BE2C (cell line): ENCODE results near the gene PTGER4.
"Not testable (repeated sequence)": the region's sequence is repeated elsewhere in the genome, so short reads cannot be mapped to it uniquely, and the experiment has no call there.

ENCODE experiments used
- DNase-seq: peaks from one replicate; pipeline ENCODE4 v3.0.0-alpha.2; 2020
- H3K27me3 ChIP-seq: fragments of 250-450 bp; sonication (Bioruptor Pico); 2 replicates; pipeline ENCODE4 v1.5.1; 2020; ENCODE audit warnings: mild to moderate bottlenecking
- H3K36me3 ChIP-seq: fragments of 250-450 bp; sonication (Bioruptor Pico); 2 replicates; pipeline ENCODE4 v1.5.1; 2020; ENCODE audit warnings: mild to moderate bottlenecking
- H3K4me1 ChIP-seq: fragments of 250-450 bp; sonication (Bioruptor Pico); 2 replicates; pipeline ENCODE4 v1.5.1; 2020
- H3K4me3 ChIP-seq: 2 replicates; pipeline ENCODE4 v1.5.1; 2011; ENCODE audit warnings: low read depth, low read length
- H3K9me3 ChIP-seq: fragments of 250-450 bp; sonication (Bioruptor Pico); 2 replicates; pipeline ENCODE4 v1.5.1; 2020
- CTCF ChIP-seq: IDR thresholded peaks from 2 replicates; pipeline ENCODE4 v1.5.1; 2012; ENCODE audit warnings: mild to moderate bottlenecking, low read depth, low read length

Gene PTGER4

GRCh38 chr5:40653221-40654022 is 26.3 kb upstream of the PTGER4 start:
- Histone ChIP-seq H3K4me1 (no peaks in the 10 kb centered on the region), H3K27me3 (no peaks in the 10 kb centered on the region), H3K4me3 (no peak overlapping the region), H3K9me3 (no peaks in the 10 kb centered on the region; the same call in 1 of the 2 replicates), H3K36me3 (no peaks in the 10 kb centered on the region)
- no peak for TF ChIP-seq CTCF
- no peak for DNase-seq

DNA sequence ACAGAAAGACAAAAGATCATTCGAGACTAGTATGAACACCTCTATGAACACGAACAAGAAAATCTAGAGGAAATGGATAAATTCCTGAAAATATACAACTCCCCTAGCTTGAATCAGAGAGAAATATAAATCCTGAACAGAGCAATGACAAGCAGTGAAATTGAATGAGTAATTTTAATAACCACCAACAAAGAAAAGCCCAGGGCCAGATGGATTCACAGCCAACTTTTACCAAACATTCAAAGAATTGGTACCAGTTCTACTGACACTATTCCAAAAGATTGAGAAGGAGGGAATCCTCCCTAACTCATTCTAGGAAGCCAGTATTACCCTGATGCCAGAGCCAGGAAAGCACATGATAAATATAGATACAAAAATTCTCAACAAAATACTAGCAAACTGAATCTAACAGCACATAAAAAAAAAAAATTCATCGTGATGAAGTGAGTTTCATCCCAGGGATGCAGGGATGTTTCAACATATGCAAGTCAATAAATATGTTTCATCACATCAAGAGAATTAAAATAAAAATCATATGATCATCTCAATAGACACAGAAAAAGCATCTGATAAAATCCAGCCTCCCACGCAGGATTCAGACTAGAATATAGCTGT is 25.2 kb upstream of the PTGER4 start:
- no peaks in the 10 kb centered on the region for H3K36me3 ChIP-seq
- H3K9me3 ChIP-seq = no peaks in the 10 kb centered on the region; the same call in 1 of the 2 replicates

GRCh38 chr5:40655138-40655537 is 24.6 kb upstream of the PTGER4 start:
- Histone ChIP-seq H3K36me3 (no peaks in the 10 kb centered on the region), H3K27me3 (no peaks in the 10 kb centered on the region), H3K9me3 (no peaks in the 10 kb centered on the region; the same call in 1 of the 2 replicates), H3K4me1 (no peaks in the 10 kb centered on the region), H3K4me3 (no peak overlapping the region)
- DNase-seq = no peak
- TF ChIP-seq CTCF = no peak

More for the DNA sequence above, 25.2 kb upstream of the PTGER4 start:
- TF ChIP-seq CTCF = no peak
- Histone ChIP-seq H3K27me3 (no peaks in the 10 kb centered on the region), H3K4me3 (no peak overlapping the region), H3K4me1 (no peaks in the 10 kb centered on the region)
- DNase-seq = no peak

DNA sequence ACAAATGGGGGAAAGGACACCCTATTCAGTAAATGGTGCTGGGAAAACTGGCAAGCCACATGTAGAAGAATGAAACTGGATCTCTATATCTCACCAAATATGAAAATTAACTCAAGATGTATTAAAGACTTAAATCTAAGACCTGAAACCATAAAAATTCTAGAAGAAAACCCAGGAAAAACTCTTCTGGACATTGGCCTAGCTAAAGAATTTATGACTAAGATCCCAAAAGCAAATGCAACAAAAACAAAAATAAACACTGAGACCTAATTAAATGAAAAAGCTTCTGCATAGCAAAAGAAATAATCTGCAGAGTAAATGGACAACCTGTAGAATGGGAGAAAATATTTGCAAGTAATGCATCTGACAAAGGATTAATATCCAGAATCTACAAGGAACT is 23.6 kb upstream of the PTGER4 start:
- not testable (repeated sequence) for H3K36me3 ChIP-seq, H3K4me1 ChIP-seq, DNase-seq, H3K27me3 ChIP-seq, H3K9me3 ChIP-seq, H3K4me3 ChIP-seq

GRCh38 chr5:40656766-40657165 is 22.9 kb upstream of the PTGER4 start:
- Histone ChIP-seq H3K4me1 (no peaks in the 10 kb centered on the region), H3K36me3 (no peaks in the 10 kb centered on the region), H3K27me3 (no peaks in the 10 kb centered on the region), H3K4me3 (no peak overlapping the region), H3K9me3 (no peaks in the 10 kb centered on the region)
- DNase-seq = no peak
- no peak for TF ChIP-seq CTCF

DNA sequence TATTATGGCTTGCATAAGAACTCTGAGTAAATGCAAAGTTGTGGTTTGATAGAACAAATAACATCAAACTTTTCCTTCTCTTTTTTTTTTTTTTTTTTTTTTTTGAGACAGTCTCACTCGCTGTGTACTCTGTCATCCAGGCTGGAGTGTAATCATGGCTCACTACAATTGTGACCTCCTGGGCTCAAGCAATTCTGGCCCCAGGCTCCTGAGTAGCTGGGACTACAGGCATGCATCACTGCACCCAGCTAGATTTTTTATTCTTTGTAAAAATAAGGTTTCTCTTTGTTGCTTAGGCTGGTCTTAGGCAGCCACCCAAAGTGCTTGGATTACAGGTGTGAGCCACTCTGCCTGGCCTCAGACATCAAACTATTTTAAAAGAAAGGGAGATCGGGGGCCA is 19.0 kb upstream of the PTGER4 start:
- TF ChIP-seq CTCF = no peak
- DNase-seq = no peak
- Histone ChIP-seq H3K36me3 (no peaks in the 10 kb centered on the region), H3K9me3 (no peaks in the 10 kb centered on the region), H3K4me3 (no peak overlapping the region), H3K27me3 (no peaks in the 10 kb centered on the region), H3K4me1 (no peaks in the 10 kb centered on the region)
